Psoas muscle (tissue), 8 donors: ENCODE measurements around the gene PTPRO. TPM values are rescaled to one million over a fixed set of nuclear protein-coding genes. Genes with fewer than 3 reads are reported as not detected.

Experiments used
- ATAC-seq, 4 donors: fragments of 200-7000 bp; cut with Tn5 transposase; one replicate each; pipeline ENCODE4 v1.9.1; 2020; ENCODE audit warnings: moderate library complexity in 3 of 4, mild to moderate bottlenecking in 2 of 4
- DNase-seq, 2 donors: peaks; one replicate each; pipeline ENCODE4 v3.0.0-alpha.2; 2020
- H3K27ac ChIP-seq: fragments of 200-600 bp; one replicate; pipeline ENCODE4 v1.8.0; 2022
- H3K27me3 ChIP-seq, 3 donors: fragments of 200-600 bp in 1 of 3; one replicate each; pipeline versions ENCODE4 v1.6.1 to v1.8.0; 2013 to 2022; ENCODE audit warnings: low read length in 2 of 3, mild to moderate bottlenecking in 2 of 3, moderate library complexity in 1 of 3; ENCODE audit not compliant: insufficient read depth in 3 of 3
- H3K36me3 ChIP-seq, 2 donors: fragments of 200-600 bp in 1 of 2; one replicate each; pipeline versions ENCODE4 v1.6.1 to v1.8.0; 2013 to 2022; ENCODE audit warnings: low read depth in 1 of 2, mild to moderate bottlenecking in 1 of 2, moderate library complexity in 1 of 2; ENCODE audit not compliant: insufficient read depth in 1 of 2
- H3K4me1 ChIP-seq: fragments of 200-600 bp; one replicate; pipeline ENCODE4 v1.8.0; 2022
- H3K4me3 ChIP-seq: fragments of 200-600 bp; one replicate; pipeline ENCODE4 v1.8.0; 2022; ENCODE audit warnings: mild to moderate bottlenecking
- H3K9me3 ChIP-seq: fragments of 200-600 bp; one replicate; pipeline ENCODE4 v1.8.0; 2022
- CTCF ChIP-seq: fragments of 200-600 bp; IDR thresholded peaks from one replicate; pipeline ENCODE4 v1.8.0; 2022; ENCODE audit warnings: antibody characterized with exemption
- WGBS, 3 donors: extraction: QIAGEN DNeasy Blood & Tissue Kit; methylation state at CpG; one replicate each; pipeline versions ENCODE4 v1.1.6 to v1.1.7; 2013; 5-methylcytosine and 5-hydroxymethylcytosine counted together
- intact Hi-C, 2 donors: fragments of 100-400 bp; cut with DNase I; formaldehyde crosslinking; loops; one replicate each; pipeline versions ENCODE4 v1.11.0 to v1.14.2; 2022
- polyA plus RNA-seq, 3 donors: library from polyadenylated mRNA; stranded (reverse); fragments of 200-250 nt; gene quantifications; one replicate each; pipeline ENCODE4 v1.2.3, GENCODE V29; 2013
- total RNA-seq, 4 donors: library from RNA; stranded (reverse); fragmentation: NEBNext Ultra II Directional in 2 of 4; extraction: Animal tissue kit (Norgen Biotek cat#: 25700) in 2 of 4; gene quantifications; one replicate each; pipeline versions ENCODE4 v1.2.1 to v1.2.4, GENCODE V29; 2021 to 2023
- donor health status: healthy with polysubstance abuse.
- donor health status: DM: no; HTN: no; CAD: no; lungs with moderate emphysema.
- donor health status: Bipolar disorder and iron deficiency.
- donor health status: healthy.
- donor health status: DM: yes; HTN: yes; CAD: no.
- donor health status: DM: no; HTN: no; CAD: no.
- donor health status: DM: no; HTN: no; CAD: no.
- donor health status: DM: yes; HTN: yes; CAD: no.

PTPRO gene
- total and polyA plus RNA-seq, 7 donors = 0.21 to 2.3 (median 0.45) TPM

- H3K4me3 ChIP-seq = no peak overlapping the region
- peaks cover 0 to 10% of the 10 kb centered on the region in 2 donors for H3K36me3 ChIP-seq
- ATAC-seq (peak in 1 of 4 donors; percentile 46), DNase-seq (no peak)
- no peaks in the 10 kb centered on the region for H3K9me3 ChIP-seq
- peaks cover 19% of the 10 kb centered on the region for H3K4me1 ChIP-seq
- WGBS, 3 donors = 46 to 48% (median 47%) methylated on average over 6 of the region's 6 CpGs
- no peaks in the 10 kb centered on the region for H3K27me3 ChIP-seq
- intact Hi-C loops = no loop called here
- TF ChIP-seq CTCF = no peak
- peak overlapping the region; percentile 70 for H3K27ac ChIP-seq
Measured at GRCh38 chr12:15631007-15631715, 308.9 kb downstream of the PTPRO start.

- Histone ChIP-seq H3K36me3 (peaks cover 0 to 10% of the 10 kb centered on the region in 2 donors), H3K4me1 (peaks cover 19% of the 10 kb centered on the region), H3K4me3 (no peak overlapping the region), H3K27me3 (no peaks in the 10 kb centered on the region), H3K9me3 (no peaks in the 10 kb centered on the region), H3K27ac (no peak overlapping the region)
- ATAC-seq (no peak), DNase-seq (no peak)
- TF ChIP-seq CTCF = no peak
- intact Hi-C loops = no loop called here
- 90% methylated on average over 4 of the region's 4 CpGs for WGBS, 3 donors
Measured at GRCh38 chr12:15632708-15633107, 310.4 kb downstream of the PTPRO start.

GRCh38 chr12:15633201-15633600 lies 310.9 kb downstream of the PTPRO start:
- 88 to 95% (median 94%) methylated on average over 1 of the region's 1 CpG for WGBS, 3 donors
- intact Hi-C loops = no loop called here
- no peaks in the 10 kb centered on the region for H3K27me3 ChIP-seq
- H3K4me1 ChIP-seq = peaks cover 16% of the 10 kb centered on the region
- H3K27ac ChIP-seq = no peak overlapping the region
- no peak overlapping the region for H3K4me3 ChIP-seq
- H3K9me3 ChIP-seq = no peaks in the 10 kb centered on the region
- ATAC-seq (no peak), DNase-seq (no peak)
- H3K36me3 ChIP-seq = peaks cover 0 to 10% of the 10 kb centered on the region in 2 donors
- no peak for TF ChIP-seq CTCF

- no peak for TF ChIP-seq CTCF
- Histone ChIP-seq H3K4me3 (no peak overlapping the region), H3K27me3 (no peaks in the 10 kb centered on the region), H3K4me1 (peaks cover 7% of the 10 kb centered on the region), H3K36me3 (peaks cover 0 to 10% of the 10 kb centered on the region in 2 donors), H3K9me3 (no peaks in the 10 kb centered on the region), H3K27ac (no peak overlapping the region)
- ATAC-seq = no peak
- intact Hi-C loops = no loop called here
- DNase-seq = no peak
- whole genome bisulfite sequencing, 3 donors = 78 to 80% (median 79%) methylated on average over 4 of the region's 4 CpGs
Measured at GRCh38 chr12:15634010-15634683, 311.8 kb downstream of the PTPRO start.
